BJ (cell line): ENCODE measurements around the gene ZNF536. TPM values are rescaled to one million over a fixed set of nuclear protein-coding genes. Genes with fewer than 3 reads are reported as not detected.

Experiments
- CTCF ChIA-PET: fragments of 350-600 bp; formaldehyde crosslinking; extraction: SDS; loops from one replicate; lab custom pipeline; 2021; ENCODE audit warnings: antibody characterized with exemption, inconsistent platforms; lab: Yijun Ruan, JAX
- POLR2A ChIA-PET: fragments of 300-600 bp; sonication (Branson Sonifier 250); formaldehyde crosslinking; extraction: SDS; loops from one replicate; lab custom pipeline; 2021; ENCODE audit warnings: antibody characterized with exemption; lab: Charles Lee
- DNase-seq: peaks from one replicate; pipeline ENCODE4 v3.0.0-alpha.2; 2011; ENCODE audit warnings: low read depth
- H3K27me3 ChIP-seq: 2 replicates; pipeline ENCODE4 v1.6.0; 2011; ENCODE audit warnings: low read length; ENCODE audit not compliant: control insufficient read depth, insufficient read depth
- H3K36me3 ChIP-seq: 2 replicates; pipeline ENCODE4 v1.5.1; 2011; ENCODE audit warnings: low read length; ENCODE audit not compliant: control insufficient read depth, insufficient read depth
- H3K4me3 ChIP-seq: 2 replicates; pipeline ENCODE4 v1.5.1; 2011; ENCODE audit warnings: low read depth, mild to moderate bottlenecking, control low read depth, low read length
- CTCF ChIP-seq: IDR thresholded peaks from 2 replicates; pipeline ENCODE4 v1.5.1; 2011; ENCODE audit warnings: low read depth, mild to moderate bottlenecking, control low read depth, inconsistent platforms, low read length, moderate library complexity; ENCODE audit not compliant: insufficient read depth
- polyA plus RNA-seq: library from polyadenylated mRNA; depleted of rRNA; stranded (reverse); fragments of >200 nt; gene quantifications from 2 replicates; pipeline ENCODE4 v1.2.3, GENCODE V29; 2011

ZNF536 gene
- polyA plus RNA-seq, 1 experiment, result not detected

DNA sequence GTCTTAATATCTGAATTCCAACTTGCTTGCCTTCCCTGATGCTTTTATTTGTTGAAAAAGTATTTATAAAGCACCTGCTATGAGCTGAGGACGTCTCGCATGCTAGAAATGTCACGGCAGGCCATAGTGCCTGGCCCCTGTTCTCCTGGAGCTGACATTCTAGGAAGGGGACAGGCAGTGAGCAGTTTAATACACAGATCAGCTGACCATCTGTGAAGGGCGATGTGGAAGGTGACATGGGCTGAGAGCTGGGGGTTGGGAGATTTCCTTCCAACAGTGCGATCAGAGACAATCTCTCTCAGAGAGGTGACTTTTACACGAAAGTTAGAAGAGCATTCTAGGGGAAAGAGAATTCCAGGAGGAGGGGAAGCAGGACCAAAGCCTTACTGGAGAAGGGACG lies 153.2 kb downstream of the ZNF536 start:
- DNase-seq, result no peak
- H3K4me3 ChIP-seq, result no peak overlapping the region
- ChIA-PET POLR2A (no interaction called here), CTCF (no interaction called here)
- H3K36me3 ChIP-seq, result no peaks in the 10 kb centered on the region
- TF ChIP-seq CTCF, result no peak
- H3K27me3 ChIP-seq, result no peaks in the 10 kb centered on the region

- Histone ChIP-seq H3K4me3 (no peak overlapping the region), H3K36me3 (no peaks in the 10 kb centered on the region), H3K27me3 (no peaks in the 10 kb centered on the region)
- TF ChIP-seq CTCF, result no peak
- CTCF ChIA-PET, result no interaction called here
- DNase-seq, result no peak
- POLR2A ChIA-PET, result no interaction called here
Observed at GRCh38 chr19:30528919-30529318, 156.7 kb downstream of the ZNF536 start.

DNA sequence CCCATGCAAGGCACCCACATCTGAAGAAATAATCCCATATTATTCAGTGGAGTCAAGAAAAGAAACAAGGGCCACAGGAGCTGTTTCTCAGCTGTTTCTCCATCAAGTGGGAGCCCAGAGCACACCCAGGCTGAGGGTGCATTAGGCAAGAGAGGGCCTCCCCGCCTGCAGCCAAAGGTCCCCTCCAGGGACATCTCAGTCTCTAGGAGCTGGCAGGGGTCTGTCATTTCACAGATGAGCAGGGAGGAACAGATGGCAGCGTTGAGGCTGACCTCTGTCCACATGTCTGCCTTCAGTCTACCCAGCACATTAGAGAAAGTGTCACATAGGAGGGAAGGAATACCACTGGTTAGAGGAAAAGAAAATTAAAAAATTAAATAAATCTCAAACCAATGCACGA lies 157.7 kb downstream of the ZNF536 start:
- no peak for TF ChIP-seq CTCF
- Histone ChIP-seq H3K27me3 (no peaks in the 10 kb centered on the region), H3K4me3 (no peak overlapping the region), H3K36me3 (no peaks in the 10 kb centered on the region)
- DNase-seq, result no peak
- ChIA-PET POLR2A (no interaction called here), CTCF (no interaction called here)

- ChIA-PET POLR2A (no interaction called here), CTCF (no interaction called here)
- no peak for DNase-seq
- Histone ChIP-seq H3K27me3 (no peaks in the 10 kb centered on the region), H3K4me3 (no peak overlapping the region), H3K36me3 (no peaks in the 10 kb centered on the region)
- no peak for TF ChIP-seq CTCF
Observed at GRCh38 chr19:30530751-30531150, 158.6 kb downstream of the ZNF536 start.

DNA sequence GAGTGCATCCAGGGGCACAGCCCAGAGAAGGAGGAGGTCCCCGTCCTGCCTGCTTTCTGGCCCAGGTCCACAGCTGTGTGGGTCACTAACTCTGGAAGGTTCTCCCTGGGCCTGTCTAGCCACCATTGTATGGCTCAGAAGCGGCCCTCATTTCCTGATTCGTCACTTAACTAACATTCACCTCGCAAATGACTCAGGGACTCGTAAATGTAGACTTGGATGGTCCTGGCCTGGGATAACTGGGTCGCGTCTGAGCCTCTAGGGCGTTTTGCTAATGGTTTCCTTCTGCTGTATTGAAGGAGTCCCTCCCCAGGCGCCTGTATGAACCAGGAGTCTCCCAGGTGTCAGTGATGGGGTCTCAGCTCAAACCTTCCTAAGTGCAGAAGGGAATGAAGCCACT lies 162.8 kb downstream of the ZNF536 start:
- POLR2A ChIA-PET, result no interaction called here
- TF ChIP-seq CTCF, result no peak
- CTCF ChIA-PET, result no interaction called here

More for the DNA sequence above, 162.8 kb downstream of the ZNF536 start:
- peak; percentile 16 for DNase-seq
- Histone ChIP-seq H3K27me3 (no peaks in the 10 kb centered on the region), H3K4me3 (no peak overlapping the region), H3K36me3 (no peaks in the 10 kb centered on the region)
